Measurements from ENCODE around the gene EIPR1. TPM values are rescaled to one million over a fixed set of nuclear protein-coding genes. Genes with fewer than 3 reads are reported as not detected.
A peak's percentile ranks its signal among the peaks of the same experiment; 100 is the strongest.

Gene EIPR1
- total and polyA plus RNA-seq, 2 of the 13 experiments (the other 11 are each of a cell fraction or from before 2014, with no cell fraction given), result 70.0 to 96.3 TPM

- TF ChIP-seq ZBTB4 (CRISPR knock-in tag; IDR thresholded peaks at IDR 0.05; ENCODE audit: borderline replicate concordance) (peak; percentile 92; the same call in 1 of the 2 replicates), THAP7 (CRISPR knock-in tag; IDR thresholded peaks at IDR 0.05) (peak; percentile 20; the same call in 1 of the 2 replicates), HDAC2 (CRISPR knock-in tag; IDR thresholded peaks at IDR 0.05) (peak; percentile 37; the same call in 1 of the 2 replicates), ATF4 (CRISPR knock-in tag; IDR thresholded peaks at IDR 0.05) (0 out of 4 replicates have a peak, but pooled peaks of 1 of the 2 experiments have one; percentile 33), GLI4 (CRISPR knock-in tag; IDR thresholded peaks at IDR 0.05; ENCODE audit: borderline replicate concordance) (no peak), ZNF33B (CRISPR knock-in tag; IDR thresholded peaks at IDR 0.05) (0 out of 2 replicates have a peak, but pooled peaks have one; percentile 45), ZBTB26 (CRISPR knock-in tag; IDR thresholded peaks at IDR 0.05; ENCODE audit: borderline replicate concordance) (peak; percentile 55; the same call in 1 of the 2 replicates), SALL2 (CRISPR knock-in tag; IDR thresholded peaks at IDR 0.05) (no peak), ASH2L (IDR thresholded peaks at IDR 0.05; ENCODE audit: insufficient read length, low read depth, low read length) (no peak), TERF1 (CRISPR knock-in tag; IDR thresholded peaks at IDR 0.05) (no peak), ZNF331 (CRISPR knock-in tag; IDR thresholded peaks at IDR 0.05) (0 out of 2 replicates have a peak, but pooled peaks have one; percentile 15), GZF1 (CRISPR knock-in tag; IDR thresholded peaks at IDR 0.05) (0 out of 2 replicates have a peak, but pooled peaks have one; percentile 36), RNF2 (conservative IDR thresholded peaks at IDR 0.05; ENCODE audit: low read depth) (peak; percentile 95), ZNF549 (CRISPR knock-in tag; IDR thresholded peaks at IDR 0.05) (no peak), RXRA (CRISPR knock-in tag; IDR thresholded peaks at IDR 0.05) (peak; percentile 74), ZNF740 (CRISPR knock-in tag; IDR thresholded peaks at IDR 0.05) (no peak), CCDC6 (CRISPR knock-in tag; IDR thresholded peaks at IDR 0.05) (0 out of 2 replicates have a peak, but pooled peaks have one; percentile 77)
Observed at GRCh38 chr2:3368261-3368722, 9.3 kb downstream of the EIPR1 start (continued).

All from HepG2 (cell line).